T-helper 2 cell treated with Interferon-gamma antibody and Interleukin-4, amounts not matched to agents 5 μg/mL and 100 μg/mL, for 36 hours (primary cell): ENCODE results near the gene ZNF423.

Source experiments
- DNase-seq: peaks from one replicate; pipeline ENCODE4 v3.0.0; 2021; ENCODE audit warnings: low spot score
- H3K27ac Mint-ChIP-seq: one replicate; pipeline ENCODE4 v1.8.0; 2021; ENCODE audit warnings: mild to moderate bottlenecking, mixed read lengths
- H3K27me3 Mint-ChIP-seq: one replicate; pipeline ENCODE4 v1.8.0; 2021; ENCODE audit warnings: low read depth, mixed read lengths
- H3K36me3 Mint-ChIP-seq: one replicate; pipeline ENCODE4 v1.8.0; 2021; ENCODE audit warnings: low read depth, mixed read lengths
- H3K4me1 Mint-ChIP-seq: one replicate; pipeline ENCODE4 v1.8.0; 2021; ENCODE audit warnings: low read depth, mixed read lengths
- H3K4me3 Mint-ChIP-seq: one replicate; pipeline ENCODE4 v1.8.0; 2022; ENCODE audit warnings: mild to moderate bottlenecking, moderate library complexity, mixed read lengths
- H3K9me3 Mint-ChIP-seq: one replicate; pipeline ENCODE4 v1.8.0; 2021; ENCODE audit warnings: mixed read lengths

The ZNF423 gene

DNA sequence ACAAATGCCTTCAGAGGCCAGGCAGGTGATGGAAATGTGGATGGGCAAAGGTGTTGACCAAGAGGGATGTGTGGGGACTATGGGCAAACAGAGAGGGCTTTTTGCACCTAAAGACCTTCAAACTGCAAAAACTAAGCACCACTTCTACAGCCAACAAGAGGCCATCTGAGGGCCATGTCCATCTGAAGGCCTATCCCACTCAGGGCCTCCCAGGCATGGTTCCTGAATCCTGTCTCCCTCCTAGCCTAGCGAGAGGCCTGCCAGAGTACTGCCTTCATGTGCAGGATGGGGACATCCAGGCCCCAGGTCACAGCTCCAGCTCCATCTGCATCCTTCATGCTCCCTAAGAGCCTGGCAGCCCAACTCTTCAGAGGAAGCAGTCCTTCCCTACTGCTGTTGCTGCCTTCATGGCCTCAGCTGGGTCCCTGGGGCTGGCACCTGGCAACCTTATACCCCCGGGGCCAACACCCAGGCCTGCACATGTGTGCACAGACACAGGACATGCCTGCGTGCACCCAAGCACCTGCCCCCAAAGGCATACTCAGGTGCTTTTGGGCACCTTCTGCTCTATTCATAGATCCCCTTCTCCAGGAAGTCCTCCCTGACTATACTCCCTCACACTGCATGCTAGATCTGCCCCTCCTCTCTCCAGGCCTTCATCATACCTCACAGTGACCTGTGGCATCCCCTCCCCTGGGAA is 387.2 kb downstream of the ZNF423 start:
- DNase-seq, result no peak
- Mint-ChIP-seq H3K4me3 (no peak overlapping the region), H3K4me1 (peaks cover 10% of the 10 kb centered on the region), H3K36me3 (no peaks in the 10 kb centered on the region), H3K27ac (no peak overlapping the region), H3K27me3 (peaks cover 12% of the 10 kb centered on the region), H3K9me3 (no peaks in the 10 kb centered on the region)

DNA sequence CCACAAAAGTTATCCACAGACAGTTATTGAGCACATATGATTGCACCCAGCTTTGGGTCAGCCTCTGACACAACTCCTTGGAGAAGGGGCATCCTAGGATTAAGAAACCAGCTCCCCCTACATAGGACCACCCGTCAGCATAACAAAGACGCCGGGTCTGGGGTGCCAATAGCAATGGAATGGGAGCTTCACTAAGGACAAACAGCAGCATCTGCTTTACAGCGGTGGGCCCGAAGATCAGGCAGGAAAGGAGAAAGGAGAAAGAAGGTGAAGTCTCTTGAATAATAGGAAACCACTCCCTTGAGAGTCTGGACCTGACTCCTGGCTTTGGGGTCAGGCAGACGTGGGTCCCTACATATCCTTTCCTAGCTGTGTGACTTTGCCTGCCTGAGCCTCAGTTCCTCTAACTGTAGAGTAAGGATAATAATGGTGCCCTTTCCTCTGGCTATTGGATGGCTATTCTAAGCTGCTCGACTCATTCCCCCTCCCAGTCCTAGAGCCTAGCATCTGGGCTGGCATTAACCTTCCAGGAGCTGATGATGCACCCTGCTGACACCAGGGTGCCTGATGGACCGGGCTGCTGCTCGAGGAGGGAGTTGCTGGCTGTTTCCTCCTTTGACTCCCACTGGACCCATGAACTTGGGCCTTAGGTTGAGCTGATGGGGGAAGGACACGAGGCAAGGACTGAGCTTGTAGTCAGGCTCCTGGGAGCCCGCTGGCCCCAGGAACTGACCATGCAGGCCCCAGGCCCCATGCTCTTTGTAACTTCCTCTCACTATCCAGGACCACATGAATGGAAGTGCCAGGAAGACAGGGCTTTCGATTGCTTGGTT is 388.2 kb downstream of the ZNF423 start:
- Mint-ChIP-seq H3K4me1 (peaks cover 19% of the 10 kb centered on the region), H3K27me3 (peaks cover 12% of the 10 kb centered on the region), H3K9me3 (no peaks in the 10 kb centered on the region), H3K27ac (no peak overlapping the region), H3K4me3 (no peak overlapping the region), H3K36me3 (no peaks in the 10 kb centered on the region)
- DNase-seq, result no peak

DNA sequence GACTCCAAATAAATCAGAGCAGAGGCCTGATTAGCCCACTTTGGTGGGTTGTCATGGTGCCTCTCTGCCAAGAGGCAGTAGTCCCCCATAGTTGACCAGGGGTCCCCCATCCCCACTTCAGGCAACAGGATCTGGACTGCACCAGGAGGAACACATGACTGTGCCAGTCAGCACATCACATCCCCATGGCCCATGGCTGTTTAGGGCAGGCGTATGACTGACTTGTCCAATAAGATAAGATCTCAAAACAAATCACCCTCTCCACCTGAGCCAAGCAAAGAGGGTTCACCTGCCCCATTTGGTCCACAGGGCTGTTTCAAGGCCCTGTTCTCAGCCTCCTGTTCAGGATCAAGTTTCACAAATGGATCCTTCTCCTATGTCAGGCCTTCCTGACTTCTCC is 389.0 kb downstream of the ZNF423 start:
- DNase-seq, result no peak
- peaks cover 12% of the 10 kb centered on the region for H3K27me3 Mint-ChIP-seq
- peaks cover 24% of the 10 kb centered on the region for H3K4me1 Mint-ChIP-seq
- no peaks in the 10 kb centered on the region for H3K36me3 Mint-ChIP-seq
- H3K27ac Mint-ChIP-seq, result no peak overlapping the region
- no peaks in the 10 kb centered on the region for H3K9me3 Mint-ChIP-seq
- H3K4me3 Mint-ChIP-seq, result no peak overlapping the region

DNA sequence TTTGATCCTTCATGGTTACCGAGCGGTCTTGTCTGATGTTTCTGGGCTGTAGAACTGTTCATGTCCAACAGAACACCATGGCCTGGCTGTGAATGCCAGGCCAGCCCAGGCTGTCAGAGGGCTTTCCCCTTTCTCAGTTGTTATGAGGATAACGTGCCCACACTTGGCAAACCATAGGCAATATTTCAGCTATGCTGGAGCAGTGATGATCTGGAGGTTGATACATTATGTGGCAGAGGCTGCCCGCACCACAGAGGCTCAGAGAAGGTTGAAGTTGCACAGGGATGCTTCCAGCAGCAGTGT is 389.4 kb downstream of the ZNF423 start:
- no peak for DNase-seq
- Mint-ChIP-seq H3K27ac (no peak overlapping the region), H3K4me3 (no peak overlapping the region), H3K36me3 (no peaks in the 10 kb centered on the region), H3K27me3 (peaks cover 10% of the 10 kb centered on the region), H3K9me3 (no peaks in the 10 kb centered on the region), H3K4me1 (peaks cover 24% of the 10 kb centered on the region)

DNA sequence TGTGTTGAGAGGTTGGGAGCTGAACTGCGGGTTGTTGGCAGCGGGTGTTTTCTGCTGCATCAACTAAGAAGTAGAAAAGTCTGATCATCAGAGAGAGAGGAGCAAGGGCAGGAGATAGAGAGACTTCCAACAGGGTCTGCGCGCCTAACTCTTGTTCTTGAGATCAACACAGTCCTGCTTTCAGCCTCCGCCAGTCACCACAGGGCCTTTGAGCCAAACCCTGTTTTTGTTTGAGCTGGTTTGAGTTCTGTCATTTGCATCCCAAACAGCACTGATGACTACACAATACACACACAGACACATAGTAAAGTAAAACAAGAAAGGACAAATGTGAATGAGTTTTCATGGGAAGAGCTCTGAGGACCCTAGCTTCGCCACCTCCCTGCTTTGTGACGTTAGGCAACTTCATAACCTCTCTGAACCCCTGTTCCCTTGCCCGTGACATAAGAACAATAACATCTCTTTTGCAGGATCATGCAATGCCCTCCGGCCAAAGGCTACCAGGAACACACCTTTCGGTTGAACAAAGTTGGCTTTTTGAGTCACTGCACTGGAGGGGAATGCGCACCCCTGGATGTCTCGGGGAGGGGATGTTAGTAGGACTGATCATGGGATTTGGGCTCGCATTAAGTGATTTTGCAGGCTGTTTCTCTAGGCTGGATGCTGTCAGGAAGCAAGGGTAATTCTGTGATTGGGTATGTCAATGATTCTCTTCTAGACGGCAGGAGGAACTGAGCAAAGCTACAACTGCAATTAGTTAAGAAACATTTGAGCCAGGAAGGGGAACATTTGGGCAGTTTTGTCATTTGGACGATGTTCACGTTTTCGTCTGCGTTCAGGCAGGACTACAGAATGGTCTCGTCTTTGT is 390.0 kb downstream of the ZNF423 start:
- Mint-ChIP-seq H3K4me3 (no peak overlapping the region), H3K27me3 (peaks cover 7% of the 10 kb centered on the region), H3K4me1 (peaks cover 24% of the 10 kb centered on the region), H3K9me3 (no peaks in the 10 kb centered on the region), H3K36me3 (no peaks in the 10 kb centered on the region), H3K27ac (no peak overlapping the region)
- peak; percentile 2 for DNase-seq

DNA sequence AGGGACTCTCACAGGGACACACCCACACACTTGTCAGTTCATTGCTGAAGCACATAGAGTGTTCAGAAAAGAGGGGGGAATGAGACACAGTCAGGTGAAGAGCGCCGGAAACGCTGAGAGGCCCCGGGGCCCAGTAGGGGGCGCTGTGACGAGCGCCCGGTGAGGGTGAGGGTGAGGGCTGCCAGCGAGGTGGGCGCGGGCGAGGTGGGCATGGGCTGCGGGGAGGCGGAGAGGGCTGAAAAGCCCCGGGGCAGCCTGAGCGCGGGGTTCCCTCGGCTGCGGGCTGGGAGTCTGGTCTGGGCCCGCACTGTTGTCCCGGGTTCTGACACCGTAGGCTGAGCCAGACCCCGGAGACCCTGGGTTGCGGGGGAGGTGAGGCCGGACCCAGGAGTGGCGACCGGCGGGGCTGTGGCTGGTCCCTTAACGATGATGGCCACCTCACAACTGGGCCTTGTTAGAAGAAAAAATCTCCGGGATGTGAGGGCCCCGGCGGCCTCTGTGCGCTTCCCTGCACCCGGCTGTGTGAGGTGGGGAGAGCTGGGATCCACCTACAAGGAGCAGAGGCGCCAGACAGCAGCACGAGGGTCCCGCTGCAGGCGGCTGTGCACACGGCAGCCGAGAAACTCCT is 390.9 kb downstream of the ZNF423 start:
- peaks cover 24% of the 10 kb centered on the region for H3K4me1 Mint-ChIP-seq
- peaks cover 7% of the 10 kb centered on the region for H3K27me3 Mint-ChIP-seq
- H3K36me3 Mint-ChIP-seq, result no peaks in the 10 kb centered on the region
- peak; percentile 1 for DNase-seq
- peak overlapping the region; percentile 25 for H3K4me3 Mint-ChIP-seq
- no peaks in the 10 kb centered on the region for H3K9me3 Mint-ChIP-seq
- peak overlapping the region; percentile 58 for H3K27ac Mint-ChIP-seq

DNA sequence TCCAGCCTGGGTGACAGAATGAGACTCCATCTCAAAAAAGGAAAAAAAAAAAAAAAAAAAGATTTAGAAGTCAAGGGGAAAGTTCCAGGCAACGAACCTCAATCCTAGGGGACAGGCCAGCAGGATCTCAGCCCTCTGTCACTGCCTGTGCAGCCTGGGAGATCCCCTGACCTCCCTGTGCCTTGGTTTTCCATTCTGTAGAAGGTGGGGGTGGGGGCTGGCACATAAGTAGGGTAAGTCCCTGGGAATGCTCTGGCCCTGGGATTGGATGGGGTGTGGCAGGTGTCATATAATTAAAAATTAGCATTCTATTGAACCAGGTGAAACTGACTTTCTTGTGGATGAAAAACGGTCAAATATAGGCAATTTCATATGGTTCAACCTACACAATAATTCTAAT is 391.8 kb downstream of the ZNF423 start:
- H3K27me3 Mint-ChIP-seq, result peaks cover 7% of the 10 kb centered on the region
- no peaks in the 10 kb centered on the region for H3K9me3 Mint-ChIP-seq
- DNase-seq, result no peak
- H3K4me1 Mint-ChIP-seq, result peaks cover 24% of the 10 kb centered on the region
- H3K4me3 Mint-ChIP-seq, result peak overlapping the region; percentile 41
- H3K27ac Mint-ChIP-seq, result peak overlapping the region; percentile 72
- no peaks in the 10 kb centered on the region for H3K36me3 Mint-ChIP-seq

DNA sequence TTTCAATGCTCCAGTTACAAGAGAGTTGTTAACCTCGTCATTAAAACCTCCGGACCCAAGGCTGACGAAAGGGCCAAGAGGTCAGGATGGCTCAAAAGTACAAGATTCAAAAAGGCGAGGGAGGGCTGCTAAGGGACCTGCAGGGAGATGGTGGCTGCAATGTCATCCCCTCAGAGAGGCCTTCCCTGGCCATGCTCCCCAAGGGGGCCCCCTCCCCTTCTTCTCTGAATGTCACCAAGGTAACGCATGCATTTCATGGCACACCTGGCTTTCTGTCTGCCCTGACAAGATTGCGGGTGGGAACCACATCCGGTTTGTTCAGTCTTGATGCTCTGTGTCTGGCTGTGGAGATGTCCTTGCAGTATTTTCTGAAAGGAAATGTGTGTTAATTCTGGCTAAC is 392.4 kb downstream of the ZNF423 start:
- DNase-seq, result peak; percentile 49
- peak overlapping the region; percentile 72 for H3K27ac Mint-ChIP-seq
- peak overlapping the region; percentile 41 for H3K4me3 Mint-ChIP-seq
- H3K36me3 Mint-ChIP-seq, result no peaks in the 10 kb centered on the region
- H3K4me1 Mint-ChIP-seq, result peaks cover 24% of the 10 kb centered on the region
- H3K27me3 Mint-ChIP-seq, result peaks cover 7% of the 10 kb centered on the region
- H3K9me3 Mint-ChIP-seq, result no peaks in the 10 kb centered on the region

DNA sequence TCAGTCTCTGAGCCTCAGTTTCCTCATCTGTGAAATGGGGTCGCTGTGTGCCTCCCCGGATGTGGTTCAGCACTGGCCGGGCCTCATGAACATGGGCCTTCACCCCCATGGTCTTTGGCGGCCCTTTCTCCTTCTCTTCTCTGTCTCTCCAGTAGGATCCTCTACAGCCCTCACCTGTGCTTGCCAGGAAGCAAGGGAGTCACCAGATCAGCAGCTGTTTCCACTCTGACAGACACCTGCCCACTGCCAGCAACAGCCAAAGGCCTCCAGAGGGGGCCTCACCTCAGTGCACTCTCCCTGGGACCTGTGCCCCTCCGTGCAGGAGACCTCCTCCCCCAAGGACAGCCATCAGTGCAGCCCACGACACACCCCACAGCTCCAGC is 392.9 kb downstream of the ZNF423 start:
- peaks cover 7% of the 10 kb centered on the region for H3K27me3 Mint-ChIP-seq
- peak overlapping the region; percentile 33 for H3K27ac Mint-ChIP-seq
- H3K9me3 Mint-ChIP-seq, result no peaks in the 10 kb centered on the region
- peaks cover 24% of the 10 kb centered on the region for H3K4me1 Mint-ChIP-seq
- no peaks in the 10 kb centered on the region for H3K36me3 Mint-ChIP-seq
- no peak for DNase-seq
- H3K4me3 Mint-ChIP-seq, result peak overlapping the region; percentile 41

DNA sequence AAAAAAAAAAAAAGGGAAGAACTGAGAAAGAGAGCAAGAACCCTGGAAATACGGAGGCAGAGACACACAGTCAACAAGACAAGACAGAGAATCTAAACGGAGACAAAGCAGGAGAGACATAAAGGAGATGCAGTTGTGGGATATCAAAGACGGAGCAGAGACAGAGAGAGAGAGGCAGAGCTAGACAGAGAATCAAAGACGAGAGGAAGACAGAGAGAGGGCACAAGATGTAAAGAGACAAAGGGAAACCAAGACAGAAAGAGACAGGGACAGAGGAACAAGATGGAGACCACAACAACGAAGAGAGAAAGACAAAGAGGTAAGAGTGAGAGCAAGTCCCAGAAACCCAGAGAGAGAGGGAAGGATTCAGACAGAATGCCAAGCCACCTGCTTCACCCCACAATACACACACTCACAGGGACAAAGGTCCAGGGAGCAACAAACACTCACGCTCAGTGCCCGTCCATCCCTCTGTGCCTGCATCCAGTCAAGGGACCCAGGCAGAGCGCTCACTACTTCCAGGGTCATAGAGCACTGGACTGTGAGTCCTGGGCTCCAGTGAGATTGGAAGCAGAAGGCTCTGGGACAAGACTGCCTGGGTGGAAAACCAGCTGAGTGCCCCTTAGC is 393.4 kb downstream of the ZNF423 start:
- peak overlapping the region; percentile 41 for H3K27ac Mint-ChIP-seq
- no peaks in the 10 kb centered on the region for H3K9me3 Mint-ChIP-seq
- peaks cover 7% of the 10 kb centered on the region for H3K27me3 Mint-ChIP-seq
- H3K36me3 Mint-ChIP-seq, result no peaks in the 10 kb centered on the region
- H3K4me3 Mint-ChIP-seq, result peak overlapping the region; percentile 34
- no peak for DNase-seq
- peaks cover 24% of the 10 kb centered on the region for H3K4me1 Mint-ChIP-seq

DNA sequence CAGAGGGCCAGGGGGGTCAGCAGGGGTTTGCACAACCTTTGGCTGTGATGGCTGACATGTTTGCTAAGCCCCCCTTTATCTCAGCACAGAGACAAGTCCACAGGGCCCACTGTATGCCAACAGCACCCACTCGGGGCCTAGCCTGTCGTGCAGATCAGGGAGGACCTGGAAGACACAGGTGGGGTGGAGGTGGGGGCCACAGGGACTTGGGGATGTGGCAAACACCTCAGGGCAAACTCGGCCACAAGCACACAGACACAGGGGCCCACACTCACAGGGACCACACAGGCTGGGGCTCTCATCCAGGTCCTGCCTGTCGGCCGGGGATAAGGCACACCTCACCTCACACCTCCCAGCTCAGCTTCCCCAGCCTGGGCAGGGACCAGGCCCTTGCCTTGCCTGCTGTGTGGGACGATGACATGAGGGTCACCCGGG is 394.4 kb downstream of the ZNF423 start:
- no peak for DNase-seq
- Mint-ChIP-seq H3K4me3 (no peak overlapping the region), H3K27ac (no peak overlapping the region), H3K4me1 (peaks cover 24% of the 10 kb centered on the region), H3K27me3 (peaks cover 7% of the 10 kb centered on the region), H3K36me3 (no peaks in the 10 kb centered on the region), H3K9me3 (no peaks in the 10 kb centered on the region)

DNA sequence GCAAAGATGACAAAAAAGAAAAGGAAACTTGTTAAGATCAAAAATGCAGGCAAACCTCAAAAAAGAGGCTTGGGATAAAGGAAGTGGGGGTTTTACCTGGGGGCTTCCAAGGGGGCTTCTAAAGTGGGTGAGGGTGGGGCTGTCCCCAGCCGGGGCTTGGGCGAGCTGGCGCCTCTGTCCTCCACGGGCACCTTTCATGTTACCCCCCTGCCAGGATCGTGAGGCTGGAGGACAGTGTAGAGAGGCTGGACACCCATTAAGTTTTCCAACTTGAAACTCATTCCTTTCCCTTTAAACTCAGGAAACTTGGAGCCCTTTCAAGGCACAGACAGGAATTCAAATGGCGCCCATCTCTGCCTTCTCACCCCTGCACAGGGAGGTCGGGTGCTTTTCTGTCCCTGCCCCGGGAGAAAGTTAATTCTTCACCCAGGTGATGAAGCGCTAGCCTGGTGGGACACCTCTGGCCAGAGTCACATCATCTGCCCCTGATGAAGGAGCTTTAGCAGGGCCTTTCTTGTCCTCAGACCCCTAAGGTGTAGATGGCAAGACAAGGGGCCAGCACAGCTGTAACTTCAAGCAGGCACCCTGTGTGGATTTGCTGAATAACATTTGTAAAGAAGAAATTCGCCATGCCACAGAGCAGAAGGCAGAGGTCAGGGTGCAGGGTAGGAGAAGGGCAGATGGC is 395.0 kb downstream of the ZNF423 start:
- peak overlapping the region; percentile 65 for H3K27ac Mint-ChIP-seq
- no peaks in the 10 kb centered on the region for H3K9me3 Mint-ChIP-seq
- peaks cover 3% of the 10 kb centered on the region for H3K27me3 Mint-ChIP-seq
- no peak for DNase-seq
- H3K36me3 Mint-ChIP-seq, result no peaks in the 10 kb centered on the region
- no peak overlapping the region for H3K4me3 Mint-ChIP-seq
- peaks cover 24% of the 10 kb centered on the region for H3K4me1 Mint-ChIP-seq
